IPS DF 4.7 (cell line): ENCODE data around the gene HJV.

Experiments
- DNase-seq: peaks from one replicate; pipeline ENCODE4 v3.0.0-alpha.2; 2013; ENCODE audit warnings: low spot score; ENCODE audit errors: extremely low read depth

Gene HJV

GRCh38 chr1:145993618-145994390 is 27.7 kb downstream of the HJV start:
- DNase-seq = no peak

GRCh38 chr1:145992958-145993617 is 28.4 kb downstream of the HJV start:
- no peak for DNase-seq

GRCh38 chr1:145992502-145992936 is 29.0 kb downstream of the HJV start:
- DNase-seq = no peak

GRCh38 chr1:145991735-145992412 is 29.7 kb downstream of the HJV start:
- DNase-seq = no peak

- DNase-seq = no peak
These were observed 31.2 kb downstream of the HJV start for GRCh38 chr1:145990249-145990855.

- no peak for DNase-seq
These were observed 32.8 kb downstream of the HJV start for GRCh38 chr1:145988773-145989172.

GRCh38 chr1:145987926-145988325 is 33.6 kb downstream of the HJV start:
- DNase-seq = no peak

- no peak for DNase-seq
These were observed 35.0 kb downstream of the HJV start for GRCh38 chr1:145986551-145986950.

GRCh38 chr1:145985502-145986439 is 35.8 kb downstream of the HJV start:
- no peak for DNase-seq

GRCh38 chr1:145985129-145985501 is 36.4 kb downstream of the HJV start:
- no peak for DNase-seq

- no peak for DNase-seq
These were observed 37.3 kb downstream of the HJV start for GRCh38 chr1:145983960-145984830.

GRCh38 chr1:145983206-145983675 is 38.3 kb downstream of the HJV start:
- no peak for DNase-seq

GRCh38 chr1:145982010-145982723 is 39.4 kb downstream of the HJV start:
- DNase-seq = no peak

- DNase-seq = no peak
These were observed 41.0 kb downstream of the HJV start for GRCh38 chr1:145980457-145980994.

GRCh38 chr1:145979746-145980456 is 41.6 kb downstream of the HJV start:
- DNase-seq = no peak

GRCh38 chr1:145978854-145979745 is 42.4 kb downstream of the HJV start:
- peak; percentile 98 for DNase-seq

- no peak for DNase-seq
These were observed 43.1 kb downstream of the HJV start for GRCh38 chr1:145978471-145978853.
